H4 (cell line): Measurements from ENCODE around the gene NLRC3. TPM values are rescaled to one million over a fixed set of nuclear protein-coding genes. Genes with fewer than 3 reads are reported as not detected.

Experiments
- DNase-seq: peaks from one replicate; pipeline ENCODE4 v3.0.0-alpha.2; 2015; ENCODE audit warnings: low spot score
- total RNA-seq: library from RNA; depleted of rRNA; stranded (reverse); fragments of >200 nt; shearing (Covaris generic); gene quantifications from 2 replicates; pipeline ENCODE4 v1.2.3, GENCODE V29; 2014

Gene NLRC3
- total RNA-seq, 1 experiment from 2014 or later, result not detected

GRCh38 chr16:3598236-3598635 is 21.0 kb upstream of the NLRC3 start:
- no peak for DNase-seq

GRCh38 chr16:3597676-3598075 is 20.5 kb upstream of the NLRC3 start:
- DNase-seq, result no peak

GRCh38 chr16:3597226-3597625 is 20.0 kb upstream of the NLRC3 start:
- DNase-seq, result no peak

GRCh38 chr16:3596101-3596861 is 19.1 kb upstream of the NLRC3 start:
- DNase-seq, result no peak

GRCh38 chr16:3595521-3596021 is 18.4 kb upstream of the NLRC3 start:
- no peak for DNase-seq

- no peak for DNase-seq
Measured at GRCh38 chr16:3595110-3595486, 17.9 kb upstream of the NLRC3 start.

- no peak for DNase-seq
Measured at GRCh38 chr16:3594316-3595109, 17.3 kb upstream of the NLRC3 start.

- no peak for DNase-seq
Measured at GRCh38 chr16:3592559-3592958, 15.4 kb upstream of the NLRC3 start.

- no peak for DNase-seq
Measured at GRCh38 chr16:3591991-3592390, 14.8 kb upstream of the NLRC3 start.

GRCh38 chr16:3591436-3591803 is 14.2 kb upstream of the NLRC3 start:
- no peak for DNase-seq

GRCh38 chr16:3590736-3591435 is 13.7 kb upstream of the NLRC3 start:
- no peak for DNase-seq

- no peak for DNase-seq
Measured at GRCh38 chr16:3589991-3590701, 12.9 kb upstream of the NLRC3 start.

GRCh38 chr16:3589441-3589921 is 12.3 kb upstream of the NLRC3 start:
- no peak for DNase-seq

- DNase-seq, result no peak
Measured at GRCh38 chr16:3589001-3589400, 11.8 kb upstream of the NLRC3 start.

GRCh38 chr16:3587547-3588110 is 10.4 kb upstream of the NLRC3 start:
- DNase-seq, result no peak

- DNase-seq, result no peak
Measured at GRCh38 chr16:3584412-3584811, 7.2 kb upstream of the NLRC3 start.

GRCh38 chr16:3583303-3584038 is 6.3 kb upstream of the NLRC3 start:
- DNase-seq, result no peak

- DNase-seq, result no peak
Measured at GRCh38 chr16:3582276-3583165, 5.3 kb upstream of the NLRC3 start.

GRCh38 chr16:3581392-3581791 is 4.2 kb upstream of the NLRC3 start:
- no peak for DNase-seq

- no peak for DNase-seq
Measured at GRCh38 chr16:3580686-3581085, 3.5 kb upstream of the NLRC3 start.
